Activated T-helper 1 cell treated with anti-CD3 and anti-CD28 coated beads, Interleukin-2, amount 50 U/mL, for 16 hours (primary cell): ENCODE measurements around the gene PPARG.

ENCODE experiments used
- DNase-seq, 2 donors: peaks; one replicate each; pipeline ENCODE4 v3.0.0-alpha.2; 2020; ENCODE audit warnings: low read depth in 1 of 2, low spot score in 1 of 2

The PPARG gene

GRCh38 chr3:12479919-12480427, 191.1 kb downstream of the PPARG start:
- no peak for DNase-seq

- DNase-seq, result no peak
These were observed 194.5 kb downstream of the PPARG start for GRCh38 chr3:12483410-12483809.

GRCh38 chr3:12483872-12484197, 195.0 kb downstream of the PPARG start:
- no peak for DNase-seq
